Activated CD4-positive, alpha-beta T cell treated with anti-CD3 and anti-CD28 coated beads for 1 hour (primary cell): ENCODE results near the gene SERINC3.
A peak's percentile ranks its signal among the peaks of the same experiment; 100 is the strongest.
"Not testable (repeated sequence)": the region's sequence is repeated elsewhere in the genome, so short reads cannot be mapped to it uniquely, and the experiment has no call there.

ENCODE experiments used
- DNase-seq: peaks from one replicate; pipeline ENCODE4 v3.0.0-alpha.2; 2020

Gene SERINC3

DNA sequence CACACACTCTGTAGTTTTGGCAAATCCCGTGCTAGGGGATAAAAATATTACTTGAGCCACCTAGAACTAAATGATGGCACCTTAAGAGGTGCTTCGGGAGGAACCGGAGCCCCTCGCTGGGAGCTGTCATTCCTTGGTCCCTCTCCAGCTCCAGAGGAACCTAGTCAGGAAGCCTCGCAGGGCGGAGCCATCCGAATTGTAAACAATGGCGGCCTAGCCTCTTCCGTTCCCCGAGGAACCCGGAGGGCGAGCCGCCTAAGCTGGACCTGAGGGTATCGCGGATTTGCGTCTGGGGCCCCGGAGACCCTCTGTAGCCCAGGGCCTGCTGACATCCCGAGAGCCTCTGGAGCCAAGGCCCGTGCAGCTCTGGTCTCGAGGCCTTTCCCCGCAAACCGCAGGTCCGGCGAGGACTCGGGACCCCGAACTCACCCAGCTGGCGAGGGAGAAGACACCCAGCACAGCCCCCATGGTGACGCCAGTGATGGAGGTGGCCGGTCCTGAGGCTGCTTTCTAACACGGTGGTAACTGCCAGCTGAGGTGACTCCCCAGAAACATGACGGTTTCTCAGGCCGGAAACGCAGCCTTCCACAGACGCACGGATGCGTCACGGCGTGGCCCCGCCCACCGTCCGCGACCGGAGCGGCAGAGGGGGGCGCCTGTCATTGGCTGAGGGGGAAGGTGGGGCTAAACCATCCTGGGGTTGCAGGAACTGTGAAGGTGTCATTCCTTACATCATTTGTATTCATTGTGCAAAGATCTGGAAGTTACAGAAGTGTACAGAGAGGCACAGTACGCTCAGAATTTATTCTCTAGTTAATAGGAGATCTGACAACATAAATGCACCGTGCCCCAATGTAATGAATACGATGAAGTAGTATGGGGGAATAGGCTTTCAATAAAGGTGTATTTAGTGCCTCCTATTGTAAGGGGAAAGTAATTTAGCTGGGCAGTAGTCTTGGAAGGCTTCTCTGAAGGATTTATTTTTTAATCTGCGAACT, at the start of gene SERINC3:
TSS of gene SERINC3 (minus strand) at position 587 of the 998 bp plus-strand sequence. CDS start at position 468, 119 bp downstream.
- peak; percentile 94 for DNase-seq

DNA sequence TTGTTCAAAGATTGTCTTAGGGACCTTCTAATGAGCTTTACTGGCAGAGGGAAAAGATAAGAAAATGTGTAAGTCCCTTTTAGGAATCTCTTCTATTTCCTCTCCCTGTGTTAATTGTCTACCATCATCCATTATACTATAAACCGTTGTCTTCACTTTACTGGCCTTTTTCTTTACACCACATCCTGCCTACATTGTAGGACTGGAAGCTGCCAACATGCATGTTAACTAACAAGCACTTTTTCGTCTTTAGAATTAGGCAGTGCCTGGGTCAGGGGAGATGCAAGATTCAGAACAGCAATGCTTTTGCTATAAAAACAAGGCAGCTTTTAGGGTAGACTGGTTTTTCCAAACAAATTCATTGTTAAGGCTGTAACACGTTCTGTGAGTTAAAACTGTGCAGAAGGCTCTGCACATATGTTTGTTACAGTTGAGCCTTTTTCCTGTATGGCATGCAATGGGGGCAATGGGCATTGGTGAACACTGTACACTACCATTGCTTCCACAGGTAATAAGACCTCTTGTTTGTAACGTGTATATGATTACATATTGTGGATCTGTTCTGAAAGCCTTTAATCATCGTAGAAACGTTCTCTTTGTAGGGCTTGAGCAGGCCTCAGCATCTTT, 49.6 kb upstream of the SERINC3 start:
- no peak for DNase-seq

GRCh38 chr20:44570367-44570766, 48.5 kb upstream of the SERINC3 start:
- no peak for DNase-seq

- no peak for DNase-seq
Observed at GRCh38 chr20:44566811-44567210, 44.9 kb upstream of the SERINC3 start.

DNA sequence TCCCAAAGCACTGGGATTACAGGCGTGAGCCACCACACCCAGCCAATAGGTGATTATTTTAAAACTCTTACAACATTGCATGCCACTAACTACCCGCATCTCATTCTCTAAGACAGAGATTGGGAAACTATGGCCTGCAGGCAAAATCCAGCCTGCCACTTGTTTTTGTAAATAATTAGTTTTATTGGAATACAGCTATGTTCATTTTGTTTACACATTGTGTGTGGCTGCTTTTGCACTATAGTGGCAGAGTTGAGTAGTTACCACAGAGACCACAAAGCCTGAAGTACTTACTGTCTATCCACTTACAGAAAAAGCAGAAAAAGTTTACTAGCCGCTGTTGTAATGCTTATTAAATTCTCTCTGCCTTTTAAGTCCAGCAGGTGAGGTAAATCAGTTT, 44.1 kb upstream of the SERINC3 start:
- no peak for DNase-seq

GRCh38 chr20:44561876-44562275, 40.0 kb upstream of the SERINC3 start:
- no peak for DNase-seq

DNA sequence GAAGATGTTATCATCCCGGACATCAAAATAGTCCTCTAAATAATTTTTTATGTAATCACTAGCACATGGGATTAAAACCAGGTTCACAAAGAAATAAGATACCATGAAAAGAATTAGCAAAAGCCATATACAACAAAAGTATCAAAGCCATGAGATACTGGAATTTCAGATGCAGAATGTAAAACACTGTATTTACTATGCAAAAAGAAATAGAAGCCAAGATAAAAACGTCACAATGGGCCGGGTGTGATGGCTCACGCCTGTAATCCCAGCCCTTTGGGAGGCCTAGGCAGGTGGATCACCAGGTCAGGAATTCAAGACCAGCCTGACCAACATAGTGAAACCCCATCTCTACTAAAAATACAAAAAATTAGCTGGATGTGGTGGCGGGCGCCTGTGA, 38.9 kb upstream of the SERINC3 start:
- DNase-seq = not testable (repeated sequence)

- no peak for DNase-seq
Observed at GRCh38 chr20:44560229-44560628, 38.4 kb upstream of the SERINC3 start.

DNA sequence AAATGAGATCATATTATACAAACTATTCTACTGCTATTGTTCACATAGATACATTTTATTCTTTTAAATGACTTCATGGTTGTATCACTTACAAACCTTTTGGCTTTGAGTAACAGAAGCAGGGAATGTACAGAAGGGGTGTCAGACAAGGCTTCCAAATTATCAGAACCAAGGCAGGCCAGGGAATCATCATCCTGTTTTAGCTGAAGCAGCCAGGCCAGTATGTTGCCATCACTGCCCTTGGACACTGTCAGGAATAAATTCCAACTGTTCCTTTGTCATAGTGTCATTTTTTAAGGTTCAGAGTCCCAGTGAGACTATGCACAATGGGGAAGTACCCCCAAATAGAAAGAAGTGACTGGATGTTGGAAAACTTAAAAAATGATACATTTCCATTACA, 37.4 kb upstream of the SERINC3 start:
- DNase-seq = no peak

DNA sequence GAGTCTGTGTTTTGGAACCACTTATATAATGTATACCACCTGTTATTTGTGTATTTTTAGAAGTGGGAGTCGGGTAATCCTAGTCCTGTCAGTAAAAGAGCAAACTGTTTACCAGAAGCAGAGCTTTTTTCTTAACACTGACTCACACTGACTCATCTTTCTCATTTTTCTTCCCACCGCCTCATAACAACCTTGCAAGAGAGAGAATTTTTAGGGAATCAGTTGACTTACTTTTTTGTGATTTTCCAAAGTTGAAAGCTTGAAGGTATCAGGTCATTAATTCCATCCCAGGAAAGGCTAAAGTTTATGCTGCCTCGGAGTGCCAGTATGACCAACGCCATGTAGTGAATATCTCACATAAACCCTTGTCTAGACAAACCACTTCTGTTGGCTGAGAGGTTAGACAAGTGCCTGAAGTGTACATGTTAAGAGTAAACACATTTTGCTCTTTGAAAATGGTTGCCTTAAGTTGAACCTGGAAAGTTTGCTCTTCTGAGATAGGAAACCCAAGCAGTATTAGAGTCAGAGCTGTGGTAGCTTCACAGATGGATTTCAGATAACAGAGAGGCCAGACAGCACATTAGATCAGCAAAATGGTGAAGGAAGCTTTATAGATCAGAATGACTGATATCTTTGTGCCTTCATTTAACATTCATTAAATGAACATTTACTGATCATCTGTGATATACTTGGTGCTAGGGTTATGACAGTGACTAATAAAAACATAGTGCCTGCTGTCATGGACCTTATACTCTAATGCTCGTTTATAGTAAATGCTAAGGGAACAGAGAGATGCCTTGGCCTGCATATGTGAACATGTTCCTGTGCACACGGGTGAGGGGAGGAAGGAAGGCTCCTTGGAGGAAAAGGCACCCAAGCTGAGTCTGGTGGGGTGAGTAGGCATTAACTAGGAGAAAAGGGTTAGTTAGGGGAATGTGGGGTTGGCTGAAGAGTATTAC, 31.4 kb upstream of the SERINC3 start:
- no peak for DNase-seq

DNA sequence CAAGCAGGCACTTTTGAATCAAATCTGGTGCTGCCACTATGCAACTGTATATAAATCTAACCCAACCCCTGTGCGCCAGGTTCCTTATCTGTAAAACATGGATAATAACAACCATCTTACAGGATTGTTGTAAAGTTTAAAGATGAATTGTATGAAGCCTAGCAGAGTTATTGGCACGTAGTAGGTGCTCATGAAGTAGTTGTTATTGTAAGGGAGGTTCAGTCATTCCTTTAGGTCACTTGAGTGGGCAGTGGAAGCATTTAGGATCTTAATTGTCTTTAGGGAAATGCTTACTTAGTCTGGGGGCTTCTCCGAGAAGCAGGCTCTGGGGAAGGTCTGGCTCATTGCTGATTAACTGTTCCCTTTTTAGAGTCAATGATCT, 30.7 kb upstream of the SERINC3 start:
- DNase-seq = no peak

- DNase-seq = no peak
Observed at GRCh38 chr20:44552050-44552449, 30.2 kb upstream of the SERINC3 start.

DNA sequence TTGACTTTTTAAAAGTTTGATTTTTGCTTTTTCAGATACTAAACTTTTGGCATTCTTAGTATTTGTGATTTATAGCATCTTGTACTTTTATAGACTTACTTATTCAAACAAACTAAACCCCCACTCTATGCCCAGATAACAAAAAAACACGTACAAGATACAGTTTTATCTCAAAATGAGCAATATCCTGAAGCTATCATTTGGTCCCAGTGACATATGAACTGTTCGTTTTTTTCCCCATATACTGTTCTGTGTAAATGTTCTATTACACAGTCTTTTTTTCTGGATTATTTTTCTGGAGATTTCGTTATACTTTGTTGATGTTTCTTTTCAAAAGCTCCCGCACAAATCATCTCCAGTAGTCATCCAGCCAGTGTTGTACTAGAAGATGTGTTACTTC, 27.3 kb upstream of the SERINC3 start:
- no peak for DNase-seq

GRCh38 chr20:44547419-44547818, 25.5 kb upstream of the SERINC3 start:
- no peak for DNase-seq

- no peak for DNase-seq
Observed at GRCh38 chr20:44544263-44544662, 22.4 kb upstream of the SERINC3 start.

DNA sequence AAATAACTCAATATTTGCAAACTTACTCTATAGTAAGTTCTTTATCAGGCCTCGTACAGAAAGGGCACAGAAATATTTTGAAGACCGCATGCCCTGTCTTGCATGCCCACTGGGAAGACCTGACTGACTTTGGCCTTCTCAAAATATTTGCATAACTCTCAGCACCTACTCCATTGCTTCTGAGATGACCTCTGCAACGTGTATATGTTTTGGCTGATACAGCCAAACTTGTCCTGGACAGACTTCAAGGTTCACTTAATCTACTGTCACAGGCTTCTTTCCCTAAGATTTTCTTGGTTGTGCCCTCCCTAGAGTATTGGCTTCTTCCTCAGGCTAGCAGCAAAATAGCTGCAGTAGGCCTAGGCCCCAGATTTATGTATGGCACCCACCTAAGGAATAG, 21.5 kb upstream of the SERINC3 start:
- DNase-seq = no peak

GRCh38 chr20:44542890-44543289, 21.0 kb upstream of the SERINC3 start:
- no peak for DNase-seq

GRCh38 chr20:44541992-44542391, 20.1 kb upstream of the SERINC3 start:
- DNase-seq = no peak

GRCh38 chr20:44540834-44541233, 19.0 kb upstream of the SERINC3 start:
- no peak for DNase-seq

DNA sequence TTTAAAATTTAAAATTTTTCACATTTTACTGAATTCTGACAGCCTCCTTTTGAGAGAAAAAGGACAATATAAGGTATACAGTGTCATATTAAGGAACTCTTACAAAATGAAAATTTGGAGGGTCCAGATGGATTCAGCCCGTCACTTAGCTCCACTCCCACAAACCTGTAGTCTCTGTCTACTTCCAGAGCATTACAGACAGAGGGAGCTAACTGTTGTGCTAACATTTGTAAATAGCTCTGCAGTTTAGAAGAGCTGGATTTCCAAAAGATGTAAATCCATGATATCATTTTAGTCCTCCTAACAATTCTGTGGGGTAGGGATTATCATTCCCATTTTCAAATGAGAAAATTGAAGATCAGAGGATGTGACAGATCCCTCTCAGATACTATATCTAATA, 16.1 kb upstream of the SERINC3 start:
- no peak for DNase-seq

DNA sequence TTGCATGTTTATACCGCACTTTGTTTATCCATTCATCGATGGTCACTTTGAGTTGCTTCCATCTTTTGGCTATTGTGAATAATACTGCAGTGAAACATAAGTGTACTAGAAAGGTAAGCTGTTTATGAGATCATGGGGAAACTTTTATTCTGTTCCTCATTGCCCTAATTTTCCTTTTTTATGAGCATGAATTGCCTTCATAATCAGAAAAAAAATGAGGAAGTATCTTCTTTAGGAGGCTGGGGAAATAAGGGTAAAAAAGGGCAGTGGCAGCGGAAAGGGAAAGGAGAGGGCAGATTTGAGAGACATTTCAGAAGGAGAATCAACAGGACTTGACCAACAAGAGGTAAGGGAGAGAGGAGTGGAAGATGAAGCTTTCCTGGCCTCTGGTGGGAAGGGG, 14.3 kb upstream of the SERINC3 start:
- DNase-seq = no peak

GRCh38 chr20:44533928-44534327, 12.1 kb upstream of the SERINC3 start:
- DNase-seq = no peak

GRCh38 chr20:44532981-44533331, 11.1 kb upstream of the SERINC3 start:
- no peak for DNase-seq
